Activated naive CD4-positive, alpha-beta T cell treated with anti-CD3 and anti-CD28 coated beads for 36 hours (primary cell): ENCODE results near the gene TMEM52B. TPM values are rescaled to one million over a fixed set of nuclear protein-coding genes. Genes with fewer than 3 reads are reported as not detected.

Experiments
- CTCF ChIA-PET: fragments of 350-600 bp; sonication (Branson Sonifier 250); formaldehyde crosslinking; loops from one replicate; lab custom pipeline; 2021; ENCODE audit warnings: antibody characterized with exemption; lab: Charles Lee
- DNase-seq: peaks from one replicate; pipeline ENCODE4 v3.0.0-alpha.2; 2020
- H3K27ac Mint-ChIP-seq: one replicate; pipeline ENCODE4 v1.8.0; 2021; ENCODE audit warnings: mild to moderate bottlenecking, mixed read lengths
- H3K27me3 Mint-ChIP-seq: one replicate; pipeline ENCODE4 v1.8.0; 2021; ENCODE audit warnings: low read depth, mixed read lengths
- H3K36me3 Mint-ChIP-seq: one replicate; pipeline ENCODE4 v1.8.0; 2021; ENCODE audit warnings: low read depth, mixed read lengths
- H3K4me1 Mint-ChIP-seq: one replicate; pipeline ENCODE4 v1.8.0; 2021; ENCODE audit warnings: low read depth, mixed read lengths
- H3K4me3 Mint-ChIP-seq: one replicate; pipeline ENCODE4 v1.8.0; 2021; ENCODE audit warnings: mild to moderate bottlenecking, moderate library complexity, mixed read lengths
- H3K9me3 Mint-ChIP-seq: one replicate; pipeline ENCODE4 v1.8.0; 2021; ENCODE audit warnings: mixed read lengths
- intact Hi-C: fragments of 100-400 bp; cut with micrococcal nuclease; formaldehyde crosslinking; loops from one replicate; pipeline ENCODE4 v1.15.1; 2023
- total RNA-seq, 2 experiments: library from RNA; stranded (reverse); gene quantifications; one replicate each; pipeline ENCODE4 v1.2.3, GENCODE V29; 2021

TMEM52B gene
- total RNA-seq, 2 experiments from 2014 or later, result not detected

- Mint-ChIP-seq H3K27ac (no peak overlapping the region), H3K27me3 (no peaks in the 10 kb centered on the region), H3K4me3 (no peak overlapping the region), H3K4me1 (peaks cover 14% of the 10 kb centered on the region), H3K9me3 (no peaks in the 10 kb centered on the region), H3K36me3 (peaks cover 11% of the 10 kb centered on the region)
- intact Hi-C loops, result no loop called here
- no peak for DNase-seq
- CTCF ChIA-PET, result no interaction called here
Observed at GRCh38 chr12:10226731-10227130, 47.9 kb downstream of the TMEM52B start.

- Mint-ChIP-seq H3K27me3 (no peaks in the 10 kb centered on the region), H3K36me3 (peaks cover 7% of the 10 kb centered on the region), H3K4me3 (no peak overlapping the region), H3K27ac (no peak overlapping the region), H3K4me1 (peaks cover 14% of the 10 kb centered on the region), H3K9me3 (no peaks in the 10 kb centered on the region)
- no peak for DNase-seq
- intact Hi-C loops, result no loop called here
- CTCF ChIA-PET, result interaction anchor here (0.7 kb wide), 1 partner anchor 93 kb away, joined by 5 read pairs; no protein-coding TSS in a partner anchor
Observed at GRCh38 chr12:10227648-10228047, 48.8 kb downstream of the TMEM52B start.

GRCh38 chr12:10234562-10234961, 55.7 kb downstream of the TMEM52B start:
- no peak for DNase-seq
- peaks cover 19% of the 10 kb centered on the region for H3K9me3 Mint-ChIP-seq

GRCh38 chr12:10235761-10236631, 57.2 kb downstream of the TMEM52B start:
- H3K4me1 Mint-ChIP-seq, result no peaks in the 10 kb centered on the region
- DNase-seq, result peak; percentile 43
- peaks cover 4% of the 10 kb centered on the region for H3K36me3 Mint-ChIP-seq
- no peak overlapping the region for H3K4me3 Mint-ChIP-seq
- H3K27me3 Mint-ChIP-seq, result no peaks in the 10 kb centered on the region
- H3K9me3 Mint-ChIP-seq, result peaks cover 19% of the 10 kb centered on the region
- intact Hi-C loops, result loop anchor here (1.0 to 5.0 kb wide), 8 partner anchors 86 to 1250 kb away; partner anchors contain the start of genes MAGOHB and STYK1
- CTCF ChIA-PET, result interaction anchor here (0.6 to 4.4 kb wide), 25 partner anchors 8 to 514 kb away, joined by 3 to 41 read pairs (median 3); no protein-coding TSS in a partner anchor
- H3K27ac Mint-ChIP-seq, result no peak overlapping the region

More at GRCh38 chr12:10234562-10234961, 55.7 kb downstream of the TMEM52B start:
- Mint-ChIP-seq H3K27me3 (no peaks in the 10 kb centered on the region), H3K27ac (no peak overlapping the region), H3K4me3 (no peak overlapping the region), H3K36me3 (peaks cover 4% of the 10 kb centered on the region), H3K4me1 (no peaks in the 10 kb centered on the region)
- intact Hi-C loops, result no loop called here
- CTCF ChIA-PET, result interaction anchor here (1.5 to 4.4 kb wide), 2 partner anchors 94 to 328 kb away, joined by 4 to 41 read pairs; no protein-coding TSS in a partner anchor

GRCh38 chr12:10236720-10237119, 57.9 kb downstream of the TMEM52B start:
- Mint-ChIP-seq H3K27ac (no peak overlapping the region), H3K36me3 (peaks cover 4% of the 10 kb centered on the region), H3K4me3 (no peak overlapping the region), H3K9me3 (peaks cover 19% of the 10 kb centered on the region), H3K27me3 (no peaks in the 10 kb centered on the region), H3K4me1 (no peaks in the 10 kb centered on the region)
- CTCF ChIA-PET, result interaction anchor here (0.6 to 4.4 kb wide), 18 partner anchors 8 to 433 kb away, joined by 3 to 41 read pairs (median 4); no protein-coding TSS in a partner anchor
- intact Hi-C loops, result loop anchor here (1.0 to 5.0 kb wide), 4 partner anchors 86 to 1250 kb away; partner anchors contain the start of gene MAGOHB
- DNase-seq, result no peak

GRCh38 chr12:10238526-10238925, 59.7 kb downstream of the TMEM52B start:
- H3K4me3 Mint-ChIP-seq, result no peak overlapping the region
- peaks cover 3% of the 10 kb centered on the region for H3K4me1 Mint-ChIP-seq
- no peak overlapping the region for H3K27ac Mint-ChIP-seq
- H3K36me3 Mint-ChIP-seq, result peaks cover 4% of the 10 kb centered on the region
- intact Hi-C loops, result loop anchor here (5.0 kb wide), 3 partner anchors 84 to 374 kb away; partner anchors contain the start of gene MAGOHB
- H3K27me3 Mint-ChIP-seq, result no peaks in the 10 kb centered on the region
- no peak for DNase-seq
- CTCF ChIA-PET, result interaction anchor here (0.7 kb wide), 1 partner anchor 322 kb away, joined by 4 read pairs; no protein-coding TSS in a partner anchor
- peaks cover 19% of the 10 kb centered on the region for H3K9me3 Mint-ChIP-seq

- H3K36me3 Mint-ChIP-seq, result no peaks in the 10 kb centered on the region
- H3K4me3 Mint-ChIP-seq, result no peak overlapping the region
- CTCF ChIA-PET, result interaction anchor here (0.6 to 1.4 kb wide), 3 partner anchors 18 to 322 kb away, joined by 3 to 5 read pairs (median 3); no protein-coding TSS in a partner anchor
Observed at GRCh38 chr12:10241290-10241689, 62.5 kb downstream of the TMEM52B start.

More at GRCh38 chr12:10241290-10241689, 62.5 kb downstream of the TMEM52B start:
- H3K27me3 Mint-ChIP-seq, result peaks cover 3% of the 10 kb centered on the region
- no peak overlapping the region for H3K27ac Mint-ChIP-seq
- no peaks in the 10 kb centered on the region for H3K9me3 Mint-ChIP-seq
- no peak for DNase-seq
- intact Hi-C loops, result no loop called here
- peaks cover 8% of the 10 kb centered on the region for H3K4me1 Mint-ChIP-seq

Other genes with a start within 250 kb of the TMEM52B start
- not detected for gene CLEC2A, start 246.7 kb upstream of the TMEM52B start, total RNA-seq
- gene CLEC12A, start 207.6 kb upstream of the TMEM52B start, total RNA-seq, result not detected
- gene CLEC1B, start 179.9 kb upstream of the TMEM52B start, total RNA-seq, result not detected
- gene CLEC12B, start 168.4 kb upstream of the TMEM52B start, total RNA-seq, result not detected
- gene CLEC9A, start 148.3 kb upstream of the TMEM52B start, total RNA-seq, result not detected
- not detected for gene CLEC1A, start 80.0 kb upstream of the TMEM52B start, total RNA-seq
- gene CLEC7A, start 48.8 kb upstream of the TMEM52B start, total RNA-seq, result not detected
- not detected for gene OLR1, start 6.9 kb upstream of the TMEM52B start, total RNA-seq
- 1 to 10 TPM; 3.3 to 4.9 TPM for gene GABARAPL1, start 33.8 kb downstream of the TMEM52B start, total RNA-seq
- gene KLRD1, start 128.8 kb downstream of the TMEM52B start, total RNA-seq, result under 1 TPM in 1 of 2 experiments, not detected in 1; 0.81 TPM
- under 1 TPM; 0.35 to 0.50 TPM for gene KLRK1, start 211.0 kb downstream of the TMEM52B start, total RNA-seq
- gene KLRC4, start 230.7 kb downstream of the TMEM52B start, total RNA-seq, result not detected
- not detected for gene KLRC3, start 241.6 kb downstream of the TMEM52B start, total RNA-seq